GM12801 (cell line): ENCODE data around the gene RAI2.

Experiments used
- CTCF ChIP-seq: IDR thresholded peaks from one replicate; pipeline ENCODE4 v1.5.1; 2011; ENCODE audit warnings: control low read depth; ENCODE audit not compliant: insufficient read length; ENCODE audit errors: extremely low read depth

Gene RAI2

DNA sequence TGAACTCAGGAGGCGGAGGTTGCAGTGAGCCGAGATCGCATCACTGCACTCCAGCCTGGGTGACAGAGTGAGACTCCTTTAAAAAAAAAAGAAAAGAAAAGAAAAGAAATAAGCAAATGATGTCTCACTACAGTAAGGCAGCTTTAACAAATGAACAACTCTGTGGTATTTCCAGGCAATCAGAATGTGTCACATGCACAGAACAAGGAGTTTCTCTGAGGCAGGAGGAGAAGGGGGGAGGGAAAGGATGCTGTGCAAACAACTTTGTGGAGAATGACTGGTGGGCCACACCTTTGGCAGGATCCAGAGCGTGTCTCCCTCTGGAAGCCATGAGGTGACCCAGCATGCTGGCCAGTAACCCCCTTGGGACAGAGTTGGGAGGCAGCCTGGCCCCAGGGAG lies 57.6 kb downstream of the RAI2 start:
- TF ChIP-seq CTCF: no peak

- TF ChIP-seq CTCF: no peak
These were observed 58.3 kb downstream of the RAI2 start for GRCh38 chrX:17802756-17803155.

GRCh38 chrX:17801431-17801830 lies 59.7 kb downstream of the RAI2 start:
- TF ChIP-seq CTCF: no peak

GRCh38 chrX:17798921-17799320 lies 62.2 kb downstream of the RAI2 start:
- no peak for TF ChIP-seq CTCF

- no peak for TF ChIP-seq CTCF
These were observed 68.3 kb downstream of the RAI2 start for GRCh38 chrX:17792826-17793225.

- no peak for TF ChIP-seq CTCF
These were observed 72.0 kb downstream of the RAI2 start for GRCh38 chrX:17788956-17789562.

DNA sequence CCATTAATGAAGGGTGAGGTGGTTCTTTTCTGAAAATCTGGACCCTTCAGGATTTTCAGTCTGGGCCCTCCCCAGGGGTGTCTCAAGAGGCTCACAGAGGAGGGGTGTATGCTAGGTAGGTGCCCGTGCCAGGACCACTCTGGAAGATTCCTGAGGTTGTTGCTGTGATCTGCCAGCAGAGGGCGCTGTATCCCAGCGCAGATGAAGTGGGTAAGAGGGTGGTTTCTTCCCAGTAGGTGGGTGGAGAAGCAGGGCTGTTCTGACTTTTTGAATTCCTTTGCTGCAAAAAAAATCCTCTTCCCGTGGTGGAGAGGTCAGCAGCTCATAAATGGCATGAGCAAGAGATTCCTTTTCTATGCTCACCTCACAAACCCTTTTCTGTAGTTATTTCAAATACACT lies 72.7 kb downstream of the RAI2 start:
- TF ChIP-seq CTCF: no peak
